Neuronal stem cell (in vitro differentiated cells): ENCODE results near the gene CDKL1.

Experiments
- DNase-seq: peaks from one replicate; pipeline ENCODE4 v3.0.0-alpha.2; 2013; ENCODE audit warnings: low spot score
- H2AFZ ChIP-seq: one replicate; pipeline ENCODE4 v1.6.1; 2013; ENCODE audit warnings: mild to moderate bottlenecking, low read length, inconsistent platforms
- H2AK5ac ChIP-seq: 2 replicates; pipeline ENCODE4 v1.6.1; 2013; ENCODE audit warnings: low read depth, mild to moderate bottlenecking, inconsistent platforms, low read length, moderate library complexity, mixed read lengths
- H2BK120ac ChIP-seq: 2 replicates; pipeline ENCODE4 v1.6.1; 2013; ENCODE audit warnings: low read depth, mild to moderate bottlenecking, inconsistent platforms, low read length, moderate library complexity, mixed read lengths
- H2BK12ac ChIP-seq: one replicate; pipeline ENCODE4 v1.6.1; 2013; ENCODE audit warnings: low read length, inconsistent platforms
- H2BK15ac ChIP-seq: 2 replicates; pipeline ENCODE4 v1.6.1; 2013; ENCODE audit warnings: mild to moderate bottlenecking, low read length, inconsistent platforms, mixed read lengths
- H2BK5ac ChIP-seq: one replicate; pipeline ENCODE4 v1.6.1; 2013; ENCODE audit warnings: inconsistent platforms, mild to moderate bottlenecking, low read length, moderate library complexity
- H3K14ac ChIP-seq: one replicate; pipeline ENCODE4 v1.6.1; 2013; ENCODE audit warnings: low read length, inconsistent platforms
- H3K18ac ChIP-seq: 2 replicates; pipeline ENCODE4 v1.6.1; 2013; ENCODE audit warnings: low read length, inconsistent platforms
- H3K23ac ChIP-seq: 2 replicates; pipeline ENCODE4 v1.6.1; 2013; ENCODE audit warnings: low read depth, mild to moderate bottlenecking, mixed read lengths, low read length, inconsistent platforms; ENCODE audit not compliant: poor library complexity
- H3K27ac ChIP-seq: replicated peaks from 3 replicates; pipeline ENCODE4 v1.5.1; 2013; ENCODE audit warnings: low read length, inconsistent platforms
- H3K27me3 ChIP-seq, 3 experiments: 2 replicates each; pipeline ENCODE4 v1.6.1; 2013; ENCODE audit warnings: low read length in 3 of 3, mild to moderate bottlenecking in 2 of 3, inconsistent platforms in 1 of 3, low read depth in 1 of 3, mixed read lengths in 1 of 3, moderate library complexity in 1 of 3; ENCODE audit not compliant: control insufficient read depth in 3 of 3, insufficient read depth in 3 of 3
- H3K36me3 ChIP-seq, 2 donors: replicated peaks in 1 of 2; 2 replicates each; pipeline ENCODE4 v1.6.1; 2013; ENCODE audit warnings: low read length in 2 of 2; ENCODE audit not compliant: control insufficient read depth in 2 of 2, insufficient read depth in 2 of 2
- H3K4ac ChIP-seq: 2 replicates; pipeline ENCODE4 v1.6.1; 2013; ENCODE audit warnings: inconsistent platforms, mild to moderate bottlenecking, low read length, moderate library complexity
- H3K4me1 ChIP-seq, 2 donors: 1 replicate in 1 of 2; 2 replicates in 1 of 2; pipeline ENCODE4 v1.6.1; 2013; ENCODE audit warnings: low read length in 2 of 2, low read depth in 1 of 2; ENCODE audit not compliant: control insufficient read depth in 2 of 2, insufficient read depth in 1 of 2
- H3K4me2 ChIP-seq: one replicate; pipeline ENCODE4 v1.6.1; 2013; ENCODE audit warnings: mild to moderate bottlenecking, low read length, inconsistent platforms; ENCODE audit not compliant: insufficient read depth, poor library complexity, severe bottlenecking
- H3K4me3 ChIP-seq, 2 donors: 2 replicates each; pipeline ENCODE4 v1.5.1; 2013; ENCODE audit warnings: low read length in 2 of 2, mild to moderate bottlenecking in 2 of 2, inconsistent platforms in 1 of 2, moderate library complexity in 1 of 2
- H3K79me1 ChIP-seq: one replicate; pipeline ENCODE4 v1.6.1; 2013; ENCODE audit warnings: low read depth, mild to moderate bottlenecking, inconsistent platforms, low read length, moderate library complexity
- H3K9ac ChIP-seq: one replicate; pipeline ENCODE4 v1.6.1; 2013; ENCODE audit warnings: mild to moderate bottlenecking, low read depth, low read length, inconsistent platforms; ENCODE audit not compliant: poor library complexity
- H3K9me3 ChIP-seq, 2 donors: replicated peaks in 1 of 2; 2 replicates each; pipeline versions ENCODE3 to v1.6.1; 2013; ENCODE audit warnings: low read length in 2 of 2, mild to moderate bottlenecking in 2 of 2, inconsistent platforms in 1 of 2, low read depth in 1 of 2, mixed read lengths in 1 of 2, moderate library complexity in 1 of 2; ENCODE audit not compliant: control insufficient read depth in 2 of 2, insufficient read depth in 1 of 2
- H4K8ac ChIP-seq: one replicate; pipeline ENCODE4 v1.6.1; 2013; ENCODE audit warnings: low read depth, mild to moderate bottlenecking, inconsistent platforms, low read length, moderate library complexity
- H4K91ac ChIP-seq: one replicate; pipeline ENCODE4 v1.6.1; 2013; ENCODE audit warnings: low read length, low read depth, mild to moderate bottlenecking, inconsistent platforms; ENCODE audit not compliant: poor library complexity
- WGBS, 2 donors: extraction: QIAGEN DNeasy Blood & Tissue Kit; methylation state at CpG; one replicate each; pipeline ENCODE4 v1.1.7; 2013; ENCODE audit warnings: missing lambda C conversion rate in 2 of 2, mixed read lengths in 1 of 2; ENCODE audit not compliant: insufficient read length in 2 of 2, insufficient replicate concordance in 1 of 2; ENCODE audit errors: extremely low coverage in 2 of 2; 5-methylcytosine and 5-hydroxymethylcytosine counted together

Gene CDKL1

DNA sequence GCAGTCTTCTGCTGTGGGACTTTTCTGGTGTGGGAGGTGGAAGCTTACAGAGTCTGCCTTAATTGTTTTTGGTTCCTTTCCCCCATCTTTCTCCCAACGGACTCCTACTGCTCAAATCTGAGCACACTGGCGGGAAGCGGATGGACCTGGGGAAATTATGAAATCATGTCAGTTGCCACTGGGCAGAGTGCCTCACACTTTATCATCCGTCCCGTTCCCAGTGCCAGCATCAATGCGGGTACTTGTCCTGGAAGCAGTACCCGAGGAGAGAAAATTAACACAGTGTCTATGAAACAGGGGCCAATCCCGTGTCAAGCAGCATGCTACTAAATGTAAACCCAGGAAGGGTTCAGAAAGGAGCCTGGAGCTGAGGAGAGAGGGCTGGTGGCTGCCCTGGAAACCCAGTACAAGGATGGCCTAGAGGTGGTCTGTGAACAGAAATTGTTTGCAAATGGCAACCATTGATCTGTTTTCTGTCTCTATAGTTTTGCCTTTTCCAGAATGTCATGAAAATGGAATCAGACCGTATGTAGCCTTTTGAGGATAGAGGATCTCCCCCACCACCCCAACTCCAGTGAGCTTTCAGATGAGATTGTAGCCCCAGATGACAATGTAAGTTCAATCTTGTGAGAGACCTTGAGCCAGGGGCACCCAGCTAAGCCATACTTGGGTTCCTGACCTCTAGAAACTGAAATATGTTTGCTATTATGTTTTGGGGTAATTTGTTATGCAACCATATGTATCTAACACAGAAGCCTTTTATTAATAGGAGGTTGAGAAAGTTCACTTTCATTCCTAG lies 908 bp upstream of the CDKL1 start:
- no peak for DNase-seq
- H3K4me2 ChIP-seq = peak overlapping the region; percentile 93

DNA sequence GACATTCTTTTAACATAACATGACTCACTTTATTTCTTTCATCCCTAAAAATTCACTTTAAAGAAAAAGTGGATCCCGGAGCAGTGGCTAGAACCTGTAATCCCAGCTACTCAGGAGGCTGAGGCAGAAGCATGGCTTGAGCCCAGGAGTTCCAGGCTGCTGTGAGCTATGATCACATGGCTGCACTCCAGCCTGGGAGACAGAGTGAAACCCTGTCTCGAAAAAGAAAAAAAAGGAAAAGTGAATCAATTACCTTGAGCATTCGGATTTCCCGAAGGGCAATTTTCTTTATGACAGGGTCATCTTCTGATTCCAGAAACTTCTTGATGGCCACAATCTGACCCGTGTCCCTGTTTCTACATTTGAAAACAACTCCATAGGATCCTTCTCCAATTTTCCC lies 1.2 kb downstream of the CDKL1 start:
- no peak overlapping the region for H3K4me3 ChIP-seq

More for the DNA sequence above, 908 bp upstream of the CDKL1 start:
- Histone ChIP-seq H3K27me3 (no peaks in the 10 kb centered on the region), H3K36me3 (no peaks in the 10 kb centered on the region), H4K8ac (no peak overlapping the region), H2AK5ac (peak overlapping the region; percentile 10), H3K27ac (no peak overlapping the region), H3K4ac (no peak overlapping the region), H3K9me3 (no peaks in the 10 kb centered on the region), H3K14ac (no peak overlapping the region), H2AFZ (peak overlapping the region; percentile 91), H3K23ac (no peak overlapping the region), H4K91ac (no peak overlapping the region), H3K4me3 (peak overlapping the region in 1 of 2 donors; percentile 49), H2BK12ac (no peak overlapping the region), H3K9ac (peak overlapping the region; percentile 65), H2BK120ac (no peak overlapping the region), H2BK15ac (peak overlapping the region; percentile 14), H3K79me1 (no peaks in the 10 kb centered on the region), H2BK5ac (no peak overlapping the region), H3K18ac (peak overlapping the region; percentile 89), H3K4me1 (peaks cover 4 to 5% of the 10 kb centered on the region in 2 donors)
- WGBS, 2 donors = no CpG with 5 or more reads among the region's 9 CpGs

DNA sequence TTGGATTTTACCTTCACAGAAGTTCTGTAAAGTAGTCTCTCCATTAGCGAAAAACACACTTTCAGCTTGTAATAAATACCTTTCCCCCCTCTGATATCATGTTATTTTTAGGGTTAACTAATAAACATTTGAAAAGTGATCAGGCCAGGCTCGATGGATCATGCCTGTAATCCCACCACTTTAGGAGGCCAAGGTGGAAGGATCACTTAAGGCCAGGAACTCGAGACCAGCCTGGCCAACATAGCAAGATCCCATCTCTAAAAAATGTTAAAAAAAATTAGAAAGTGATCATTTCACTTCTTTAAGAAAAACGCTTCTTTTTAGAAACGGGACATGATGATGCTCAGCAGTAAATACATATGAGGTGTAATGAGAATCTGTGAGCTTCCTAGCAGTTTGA lies 2.0 kb downstream of the CDKL1 start:
- no peak overlapping the region for H2BK120ac ChIP-seq
- H3K36me3 ChIP-seq = no peaks in the 10 kb centered on the region
- no peak overlapping the region for H2AFZ ChIP-seq
- no peak overlapping the region for H3K9ac ChIP-seq
- H3K14ac ChIP-seq = no peak overlapping the region
- H4K8ac ChIP-seq = no peak overlapping the region
- H3K9me3 ChIP-seq = no peaks in the 10 kb centered on the region
- H2BK12ac ChIP-seq = no peak overlapping the region
- H2AK5ac ChIP-seq = no peak overlapping the region
- no peak for DNase-seq
- no peak overlapping the region for H2BK5ac ChIP-seq
- H3K79me1 ChIP-seq = no peaks in the 10 kb centered on the region
- H3K27ac ChIP-seq = no peak overlapping the region
- H3K18ac ChIP-seq = no peak overlapping the region
- no peak overlapping the region for H3K23ac ChIP-seq
- no peak overlapping the region for H3K4me3 ChIP-seq
- no peak overlapping the region for H4K91ac ChIP-seq
- H3K4ac ChIP-seq = no peak overlapping the region
- peaks cover 4 to 5% of the 10 kb centered on the region in 2 donors for H3K4me1 ChIP-seq
- WGBS, 2 donors = no CpG with 5 or more reads among the region's 5 CpGs
- no peaks in the 10 kb centered on the region for H3K27me3 ChIP-seq
- H2BK15ac ChIP-seq = no peak overlapping the region
- no peak overlapping the region for H3K4me2 ChIP-seq

More for the DNA sequence above, 1.2 kb downstream of the CDKL1 start:
- peaks cover 4 to 5% of the 10 kb centered on the region in 2 donors for H3K4me1 ChIP-seq
- H3K27me3 ChIP-seq = no peaks in the 10 kb centered on the region
- no peak overlapping the region for H3K14ac ChIP-seq
- no peak overlapping the region for H3K4me2 ChIP-seq
- no peak overlapping the region for H3K27ac ChIP-seq
- no peak overlapping the region for H4K91ac ChIP-seq
- H2BK12ac ChIP-seq = no peak overlapping the region
- no peak overlapping the region for H2BK5ac ChIP-seq
- WGBS, 2 donors = no CpG with 5 or more reads among the region's 5 CpGs
- no peak overlapping the region for H2BK15ac ChIP-seq
- H2BK120ac ChIP-seq = no peak overlapping the region
- no peak overlapping the region for H2AFZ ChIP-seq
- H3K18ac ChIP-seq = no peak overlapping the region
- no peak for DNase-seq
- no peak overlapping the region for H2AK5ac ChIP-seq
- no peak overlapping the region for H3K9ac ChIP-seq
- H4K8ac ChIP-seq = no peak overlapping the region
- H3K23ac ChIP-seq = no peak overlapping the region
- no peaks in the 10 kb centered on the region for H3K9me3 ChIP-seq
- H3K4ac ChIP-seq = no peak overlapping the region
- H3K79me1 ChIP-seq = no peaks in the 10 kb centered on the region
- no peaks in the 10 kb centered on the region for H3K36me3 ChIP-seq

DNA sequence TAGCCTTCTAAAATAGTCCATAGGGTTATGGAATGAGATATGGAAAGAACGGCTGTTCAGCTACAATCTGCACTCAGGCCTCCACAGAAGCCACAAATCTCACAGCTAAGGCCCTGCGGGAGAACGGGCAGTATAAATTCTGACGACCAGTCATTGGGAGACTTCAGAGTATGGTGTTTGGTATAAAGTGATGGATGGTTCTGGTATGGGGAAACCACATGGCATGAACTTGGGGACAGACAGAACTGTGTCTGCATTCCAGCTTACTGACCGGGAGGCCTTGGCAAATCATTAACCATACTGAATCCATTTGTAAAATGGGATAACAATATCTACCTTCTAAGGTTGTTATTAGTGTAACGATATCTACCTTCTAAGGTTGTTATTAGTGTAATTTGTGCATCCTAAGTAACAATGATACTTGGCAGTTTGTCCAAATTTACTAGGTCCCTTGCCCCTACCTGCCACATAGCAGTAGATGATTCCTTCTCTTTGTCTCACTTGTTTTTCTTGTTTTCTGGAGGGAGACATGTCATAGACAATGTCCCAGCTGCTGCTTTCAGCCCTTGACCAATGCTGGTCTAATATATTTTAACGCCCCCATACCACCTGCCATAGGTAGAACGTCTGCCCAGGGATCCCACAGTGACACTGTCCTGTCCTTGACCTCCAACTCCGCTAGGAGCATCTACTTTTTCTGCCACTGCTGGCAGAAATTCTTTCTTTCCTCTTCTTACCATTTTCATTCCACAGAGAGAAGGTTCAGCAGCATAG lies 6.8 kb downstream of the CDKL1 start:
- Histone ChIP-seq H3K18ac (no peak overlapping the region), H3K36me3 (no peaks in the 10 kb centered on the region), H3K23ac (no peak overlapping the region), H2BK120ac (no peak overlapping the region), H3K9me3 (no peaks in the 10 kb centered on the region), H2BK5ac (no peak overlapping the region), H3K9ac (no peak overlapping the region), H2BK15ac (no peak overlapping the region), H3K4ac (no peak overlapping the region), H3K4me3 (no peak overlapping the region), H3K4me1 (peaks cover 0 to 2% of the 10 kb centered on the region in 2 donors), H2AK5ac (no peak overlapping the region), H3K27me3 (no peaks in the 10 kb centered on the region), H4K8ac (no peak overlapping the region), H4K91ac (no peak overlapping the region), H3K27ac (no peak overlapping the region), H2AFZ (no peak overlapping the region), H3K4me2 (no peak overlapping the region), H3K79me1 (peaks cover 1% of the 10 kb centered on the region), H2BK12ac (no peak overlapping the region), H3K14ac (no peak overlapping the region)
- no peak for DNase-seq
- no CpG with 5 or more reads among the region's 9 CpGs for WGBS, 2 donors
